ENCODE measurements around the gene AHSG. TPM values are rescaled to one million over a fixed set of nuclear protein-coding genes. Genes with fewer than 3 reads are reported as not detected.

Gene AHSG
- total and polyA plus RNA-seq, 2 donors (not counting 3 experiments of a cell fraction or from before 2014, with no cell fraction given): not detected

Small RNAs within 50 kb of the gene (small RNA-seq; reads per million reads assigned to genes)
- not detected for gene RF00017 (ENCODE audit: insufficient read depth, insufficient read length, low read depth, low replicate concordance)

Other genes starting within 250 kb of the AHSG start
- gene CRYGS, start 68.7 kb upstream of the AHSG start, total RNA-seq: 3.8 and 5.0 TPM in 2 replicates
- 5.0 and 7.6 TPM in 2 replicates for gene CRYGS, start 68.7 kb upstream of the AHSG start, polyA plus RNA-seq
- 16.5 and 18.6 TPM in 2 replicates for gene TBCCD1, start 45.7 kb upstream of the AHSG start, total RNA-seq
- gene TBCCD1, start 45.7 kb upstream of the AHSG start, polyA plus RNA-seq: 16.6 and 17.0 TPM in 2 replicates
- gene DNAJB11, start 42.3 kb upstream of the AHSG start, total RNA-seq: 87.6 and 100 TPM in 2 replicates
- gene DNAJB11, start 42.3 kb upstream of the AHSG start, polyA plus RNA-seq: 25.2 and 39.5 TPM in 2 replicates
- gene FETUB, start 27.3 kb downstream of the AHSG start, total RNA-seq: not detected in 2 replicates
- gene FETUB, start 27.3 kb downstream of the AHSG start, polyA plus RNA-seq: not detected in 2 replicates
- not detected in 2 replicates for gene HRG, start 53.0 kb downstream of the AHSG start, total RNA-seq
- not detected in 2 replicates for gene HRG, start 53.0 kb downstream of the AHSG start, polyA plus RNA-seq
- not detected in 2 replicates for gene KNG1, start 104.3 kb downstream of the AHSG start, total RNA-seq
- not detected in 2 replicates for gene KNG1, start 104.3 kb downstream of the AHSG start, polyA plus RNA-seq
- gene EIF4A2, start 170.5 kb downstream of the AHSG start, total RNA-seq: 260 and 282 TPM in 2 replicates
- 255 and 401 TPM in 2 replicates for gene EIF4A2, start 170.5 kb downstream of the AHSG start, polyA plus RNA-seq
- gene RFC4, start 193.4 kb downstream of the AHSG start, total RNA-seq: 29.1 and 33.7 TPM in 2 replicates
- 4.6 and 6.2 TPM in 2 replicates for gene RFC4, start 193.4 kb downstream of the AHSG start, polyA plus RNA-seq
- not detected in 2 replicates for gene ADIPOQ, start 229.7 kb downstream of the AHSG start, total RNA-seq
- gene ADIPOQ, start 229.7 kb downstream of the AHSG start, polyA plus RNA-seq: not detected in 2 replicates